NCI-H1417 treated with DMSO at 0.1 percent for 48 hours (cell line): ENCODE measurements around the gene RASSF3.
"Not testable (repeated sequence)": the region's sequence is repeated elsewhere in the genome, so short reads cannot be mapped to it uniquely, and the experiment has no call there.

Experiments
- DNase-seq: peaks from one replicate; lab custom pipeline; 2025; lab: John Stamatoyannopoulos, UW

RASSF3 gene

GRCh38 chr12:64634508-64635092 lies 24.3 kb downstream of the RASSF3 start:
- no peak for DNase-seq

GRCh38 chr12:64635356-64635998 lies 25.2 kb downstream of the RASSF3 start:
- DNase-seq, result no peak

GRCh38 chr12:64636856-64637255 lies 26.6 kb downstream of the RASSF3 start:
- no peak for DNase-seq

GRCh38 chr12:64639466-64639865 lies 29.2 kb downstream of the RASSF3 start:
- no peak for DNase-seq

- no peak for DNase-seq
These were observed 36.0 kb downstream of the RASSF3 start for GRCh38 chr12:64646318-64646717.

- DNase-seq, result no peak
These were observed 39.2 kb downstream of the RASSF3 start for GRCh38 chr12:64649487-64649886.

GRCh38 chr12:64650762-64651161 lies 40.5 kb downstream of the RASSF3 start:
- DNase-seq, result no peak

GRCh38 chr12:64652346-64652745 lies 42.1 kb downstream of the RASSF3 start:
- DNase-seq, result no peak

- DNase-seq, result no peak
These were observed 42.8 kb downstream of the RASSF3 start for GRCh38 chr12:64653123-64653522.

GRCh38 chr12:64653907-64654306 lies 43.6 kb downstream of the RASSF3 start:
- not testable (repeated sequence) for DNase-seq

GRCh38 chr12:64655141-64655540 lies 44.8 kb downstream of the RASSF3 start:
- DNase-seq, result no peak

- DNase-seq, result no peak
These were observed 46.1 kb downstream of the RASSF3 start for GRCh38 chr12:64656429-64656828.

GRCh38 chr12:64658892-64659481 lies 48.7 kb downstream of the RASSF3 start:
- no peak for DNase-seq

GRCh38 chr12:64660237-64661018 lies 50.1 kb downstream of the RASSF3 start:
- no peak for DNase-seq

- no peak for DNase-seq
These were observed 52.7 kb downstream of the RASSF3 start for GRCh38 chr12:64663015-64663414.

GRCh38 chr12:64665514-64665913 lies 55.2 kb downstream of the RASSF3 start:
- no peak for DNase-seq

- no peak for DNase-seq
These were observed 56.0 kb downstream of the RASSF3 start for GRCh38 chr12:64666054-64666914.

GRCh38 chr12:64667793-64668192 lies 57.5 kb downstream of the RASSF3 start:
- no peak for DNase-seq

GRCh38 chr12:64669270-64669842 lies 59.1 kb downstream of the RASSF3 start:
- no peak for DNase-seq

GRCh38 chr12:64670019-64670418 lies 59.7 kb downstream of the RASSF3 start:
- no peak for DNase-seq

- DNase-seq, result no peak
These were observed 60.8 kb downstream of the RASSF3 start for GRCh38 chr12:64670919-64671639.
